Activated T-cell treated with anti-CD3 and anti-CD28 coated beads for 4 hours (primary cell): ENCODE results near the gene AFAP1.

Experiments
- DNase-seq: peaks from one replicate; pipeline ENCODE4 v3.0.0-alpha.2; 2020

Gene AFAP1

GRCh38 chr4:7939377-7940108, at the start of gene AFAP1:
TSS of gene AFAP1 (minus strand) at chr4:7939861. CDS start at chr4:7872078, 67,783 bp downstream.
- peak; percentile 84 for DNase-seq

GRCh38 chr4:7988437-7988836, 48.8 kb upstream of the AFAP1 start:
- DNase-seq: no peak

- DNase-seq: peak; percentile 76
These were observed 47.7 kb upstream of the AFAP1 start for GRCh38 chr4:7987148-7987989.

- DNase-seq: no peak
These were observed 46.3 kb upstream of the AFAP1 start for GRCh38 chr4:7985891-7986441.

GRCh38 chr4:7985072-7985471, 45.4 kb upstream of the AFAP1 start:
- no peak for DNase-seq

GRCh38 chr4:7984286-7984925, 44.7 kb upstream of the AFAP1 start:
- DNase-seq: no peak

- no peak for DNase-seq
These were observed 43.6 kb upstream of the AFAP1 start for GRCh38 chr4:7983296-7983695.

- DNase-seq: no peak
These were observed 42.2 kb upstream of the AFAP1 start for GRCh38 chr4:7981738-7982394.

GRCh38 chr4:7980036-7980435, 40.4 kb upstream of the AFAP1 start:
- no peak for DNase-seq

GRCh38 chr4:7979652-7979968, 39.9 kb upstream of the AFAP1 start:
- DNase-seq: no peak

- no peak for DNase-seq
These were observed 39.4 kb upstream of the AFAP1 start for GRCh38 chr4:7978907-7979651.

- no peak for DNase-seq
These were observed 38.8 kb upstream of the AFAP1 start for GRCh38 chr4:7978489-7978888.

- no peak for DNase-seq
These were observed 37.0 kb upstream of the AFAP1 start for GRCh38 chr4:7976634-7977033.

GRCh38 chr4:7976025-7976424, 36.4 kb upstream of the AFAP1 start:
- DNase-seq: no peak

- no peak for DNase-seq
These were observed 34.8 kb upstream of the AFAP1 start for GRCh38 chr4:7974425-7974824.

- no peak for DNase-seq
These were observed 33.9 kb upstream of the AFAP1 start for GRCh38 chr4:7973545-7973981.

GRCh38 chr4:7971881-7972500, 32.3 kb upstream of the AFAP1 start:
- DNase-seq: no peak

- DNase-seq: no peak
These were observed 31.5 kb upstream of the AFAP1 start for GRCh38 chr4:7971159-7971631.

- DNase-seq: no peak
These were observed 30.8 kb upstream of the AFAP1 start for GRCh38 chr4:7970361-7970946.

GRCh38 chr4:7968262-7968896, 28.7 kb upstream of the AFAP1 start:
- DNase-seq: no peak
